ENCODE results near the gene BMPER. TPM values are rescaled to one million over a fixed set of nuclear protein-coding genes. Genes with fewer than 3 reads are reported as not detected.

Gene BMPER
- total and polyA plus RNA-seq, 2 of the 8 experiments (the other 6 are each of a cell fraction or from before 2014, with no cell fraction given) = 0.33 to 0.69 TPM

- TF ChIP-seq ATF2 (IDR thresholded peaks at IDR 0.05; ENCODE audit: low read length) (no peak), CHD1 (IDR thresholded peaks at IDR 0.05; ENCODE audit: low read depth, low read length) (no peak), SP4 (IDR thresholded peaks at IDR 0.05; ENCODE audit: low read length) (no peak)
Measured at GRCh38 chr7:34123316-34123715, 218.0 kb downstream of the BMPER start (continued).

Data from H1 (cell line).